GM21423 (cell line): ENCODE results near the gene UNC13B.

Source experiments
- ATAC-seq: cut with Tn5 transposase; IDR thresholded peaks from one replicate; pipeline ENCODE4 v1.9.1; 2021; ENCODE audit warnings: mild to moderate bottlenecking, moderate library complexity; ENCODE audit not compliant: unreplicated experiment

Gene UNC13B

GRCh38 chr9:35415402-35416097 is 253.7 kb downstream of the UNC13B start:
- ATAC-seq, result no peak

DNA sequence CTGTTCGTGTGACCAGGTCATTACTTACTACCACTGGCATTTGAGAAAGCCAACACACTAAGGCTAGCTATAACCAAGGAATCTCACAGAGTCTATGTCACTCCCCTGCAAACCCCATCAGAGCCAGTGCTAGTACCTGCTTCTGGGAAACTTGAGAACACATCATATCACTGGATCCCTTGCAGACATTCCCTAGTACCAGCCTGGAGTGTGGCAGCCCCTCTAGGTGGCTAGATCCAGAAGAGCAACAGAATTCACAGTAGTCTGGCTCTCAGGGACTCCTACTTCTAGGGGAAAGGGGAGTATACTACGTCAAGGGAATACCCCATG is 254.3 kb downstream of the UNC13B start:
- no peak for ATAC-seq

DNA sequence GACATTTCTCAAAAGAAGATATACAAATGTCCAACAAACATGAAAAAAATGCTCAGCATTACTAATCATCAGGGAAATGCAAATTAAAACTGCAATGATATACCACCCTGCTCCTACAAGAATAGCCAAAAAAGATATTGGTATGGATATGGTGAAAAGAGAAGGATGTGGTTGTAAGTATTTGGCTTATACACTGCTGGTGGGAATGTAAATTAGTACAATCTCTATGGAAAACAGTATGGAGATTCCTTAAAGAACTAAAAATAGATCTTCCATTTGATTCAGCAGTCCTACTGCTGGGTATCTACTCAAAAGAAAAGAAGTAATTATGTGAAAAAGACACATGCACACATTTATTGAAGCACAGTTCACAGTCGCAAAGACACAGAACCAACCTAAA is 260.5 kb downstream of the UNC13B start:
- ATAC-seq, result no peak

DNA sequence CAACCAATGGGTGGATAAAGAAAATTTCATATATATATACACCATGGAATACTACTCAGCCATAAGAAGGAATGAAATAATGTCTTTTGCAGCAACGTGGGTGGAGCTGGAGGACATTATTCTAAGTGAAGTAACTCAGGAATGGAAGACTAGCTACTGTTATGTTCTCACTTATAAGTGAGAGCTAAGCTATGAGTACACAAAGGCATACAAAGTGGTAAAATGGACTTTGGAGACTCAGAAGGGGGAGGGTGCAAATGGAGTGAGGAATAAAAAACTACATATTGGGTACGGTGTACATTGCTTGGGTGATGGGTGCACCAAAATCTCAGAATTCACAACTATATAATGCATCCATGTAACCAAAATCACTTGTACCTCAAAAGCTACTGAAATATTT is 260.9 kb downstream of the UNC13B start:
- ATAC-seq, result no peak

GRCh38 chr9:35423499-35423898 is 261.7 kb downstream of the UNC13B start:
- no peak for ATAC-seq

GRCh38 chr9:35424356-35425352 is 262.8 kb downstream of the UNC13B start:
- ATAC-seq, result no peak

- no peak for ATAC-seq
Observed at GRCh38 chr9:35426627-35427026, 264.8 kb downstream of the UNC13B start.

DNA sequence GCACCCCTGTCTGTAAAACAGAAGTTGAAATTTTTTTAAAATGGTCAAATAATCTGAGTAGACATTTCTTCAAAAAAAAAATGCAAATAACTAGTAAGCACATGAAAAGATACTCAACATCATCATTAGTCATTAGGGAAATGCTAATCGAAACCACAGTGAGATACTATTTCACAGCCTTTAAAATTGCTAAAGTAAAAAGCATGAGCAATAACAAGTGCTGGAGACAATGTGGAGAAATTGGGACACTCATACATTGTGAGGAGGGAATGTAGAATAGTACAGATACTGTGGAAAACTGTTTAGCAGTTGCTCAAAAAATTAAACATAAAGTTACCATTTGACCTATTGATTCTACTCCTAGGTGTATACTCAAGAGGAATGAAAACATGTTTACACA is 269.7 kb downstream of the UNC13B start:
- no peak for ATAC-seq

DNA sequence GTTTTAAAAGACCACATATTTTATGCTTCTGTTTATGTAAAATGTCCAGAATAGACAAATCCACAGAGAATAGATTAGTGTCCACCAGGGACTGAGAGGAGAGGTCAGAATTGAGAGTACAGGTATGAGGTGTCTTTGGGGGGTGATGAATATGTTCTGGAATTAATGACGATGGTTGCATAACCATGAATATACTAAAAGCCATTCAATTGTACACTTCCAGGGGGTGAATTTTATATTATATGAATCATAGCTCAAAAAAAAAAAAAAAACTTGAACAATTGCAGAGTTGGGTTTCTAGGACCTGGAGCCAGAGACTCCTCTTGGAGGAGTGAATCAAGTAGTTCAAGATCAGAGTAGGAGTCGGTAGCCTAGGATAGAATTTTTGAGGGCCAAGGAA is 270.3 kb downstream of the UNC13B start:
- no peak for ATAC-seq

DNA sequence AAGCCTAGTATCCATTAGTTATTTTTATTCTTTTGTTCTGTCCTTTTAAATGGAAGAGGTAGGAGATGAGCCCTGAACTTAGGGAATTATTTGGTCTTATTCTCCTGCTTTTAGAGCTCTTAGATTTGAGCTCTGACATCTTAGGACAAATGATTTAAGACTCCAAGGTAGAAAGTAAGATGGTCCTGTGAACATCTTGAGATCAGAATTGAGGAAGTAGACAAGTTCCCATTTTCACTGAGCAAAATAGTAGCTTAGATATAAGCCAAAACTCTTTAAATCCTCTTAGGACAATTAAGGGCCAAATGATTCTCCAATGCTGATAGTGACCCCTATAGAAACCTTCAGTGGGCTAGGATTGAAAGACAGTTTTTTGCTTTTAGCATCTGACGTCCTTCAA is 275.1 kb downstream of the UNC13B start:
- ATAC-seq, result no peak

DNA sequence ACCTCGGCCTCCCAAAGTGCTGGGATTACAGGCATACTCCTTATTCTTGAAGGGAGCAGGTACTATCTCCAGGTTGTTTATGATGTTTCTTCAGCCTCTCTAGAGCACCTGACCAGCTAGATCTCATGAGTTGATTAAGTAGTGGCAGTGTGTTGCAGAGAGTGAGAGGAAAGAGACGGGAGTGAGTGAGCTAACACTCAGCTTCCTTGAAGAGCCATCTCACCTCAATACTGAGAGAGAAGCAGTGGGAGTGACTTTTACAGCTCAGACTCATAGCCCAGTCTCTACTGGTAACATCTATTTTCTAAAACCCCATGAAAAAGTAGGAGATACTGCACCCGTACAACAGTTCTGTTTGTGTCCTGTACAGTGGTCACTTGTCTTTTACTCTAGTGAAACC is 284.2 kb downstream of the UNC13B start:
- ATAC-seq, result no peak

DNA sequence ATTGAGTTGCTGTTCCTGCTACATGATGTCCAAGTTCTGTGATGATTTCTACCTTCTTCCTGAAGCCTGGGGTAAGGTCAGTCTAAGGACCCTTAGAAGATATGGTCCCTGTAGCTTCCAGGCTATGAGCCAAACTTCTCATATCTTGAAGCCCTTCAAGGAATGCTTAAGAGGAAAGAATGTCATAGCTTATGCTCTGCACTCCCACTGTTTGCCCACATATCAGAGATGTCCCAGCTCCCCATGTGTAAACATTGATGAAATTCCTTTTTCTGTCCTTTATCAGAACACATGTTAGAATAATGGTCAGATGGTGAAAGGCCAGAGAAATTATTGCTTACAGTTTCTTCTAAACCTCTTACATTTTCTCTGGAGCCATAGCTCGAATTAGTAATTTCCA is 286.7 kb downstream of the UNC13B start:
- ATAC-seq, result no peak

- ATAC-seq, result no peak
Observed at GRCh38 chr9:35452481-35452880, 290.7 kb downstream of the UNC13B start.

- no peak for ATAC-seq
Observed at GRCh38 chr9:35453786-35454185, 292.0 kb downstream of the UNC13B start.
